PC-9 (cell line): Measurements from ENCODE around the gene SGTA. TPM values are rescaled to one million over a fixed set of nuclear protein-coding genes. Genes with fewer than 3 reads are reported as not detected.

Source experiments
- BruUV-seq: library from RNA; stranded (reverse); fragments of 400-500 nt; replicated peaks from 2 replicates; lab custom pipeline; 2021; lab: Mats Ljungman, UMichigan
- CTCF ChIA-PET: fragments of 300-600 bp; sonication (Branson Sonifier 250); formaldehyde crosslinking; loops from one replicate; lab custom pipeline; 2022; ENCODE audit warnings: antibody characterized with exemption; lab: Charles Lee
- POLR2A ChIA-PET: fragments of 300-600 bp; sonication (Branson Sonifier 250); formaldehyde crosslinking; loops from one replicate; lab custom pipeline; 2022; ENCODE audit warnings: antibody characterized with exemption; ENCODE audit not compliant: unreplicated experiment; lab: Charles Lee
- DNase-seq, 2 experiments: peaks; one replicate each; pipeline versions ENCODE4 v3.0.0 to v3.0.0-alpha.2; 2015 to 2022; ENCODE audit warnings: mixed read lengths in 1 of 2
- H2AFZ ChIP-seq: fragments of 200-600 bp; sonication (generic); 2 replicates; pipeline ENCODE4 v1.8.1; 2017; ENCODE audit warnings: antibody characterized with exemption
- H3F3A ChIP-seq: fragments of 200-600 bp; sonication (generic); 2 replicates; pipeline ENCODE4 v1.8.1; 2017; ENCODE audit warnings: antibody characterized with exemption, mild to moderate bottlenecking, low read depth; ENCODE audit not compliant: insufficient read depth
- H3K27ac ChIP-seq: fragments of 200-600 bp; sonication (generic); 2 replicates; pipeline ENCODE4 v1.6.1; 2016; ENCODE audit warnings: mixed run types
- H3K27me3 ChIP-seq: fragments of 200-600 bp; sonication (generic); 2 replicates; pipeline ENCODE4 v1.6.1; 2016; ENCODE audit warnings: low read depth, mixed run types; ENCODE audit not compliant: insufficient read depth
- H3K36me3 ChIP-seq: fragments of 200-600 bp; sonication (generic); 2 replicates; pipeline ENCODE4 v1.6.1; 2016; ENCODE audit warnings: low read depth, mixed run types
- H3K4me1 ChIP-seq: fragments of 200-600 bp; sonication (generic); replicated peaks from 2 replicates; pipeline ENCODE4 v1.6.1; 2016; ENCODE audit warnings: mixed run types; ENCODE audit not compliant: insufficient read depth
- H3K4me2 ChIP-seq: fragments of 200-600 bp; sonication (generic); 2 replicates; pipeline ENCODE4 v1.6.1; 2017; ENCODE audit warnings: mixed run types
- H3K4me3 ChIP-seq: fragments of 200-600 bp; sonication (generic); 2 replicates; pipeline ENCODE4 v1.6.1; 2016; ENCODE audit warnings: mixed run types
- H3K79me2 ChIP-seq: fragments of 200-600 bp; sonication (generic); 2 replicates; pipeline ENCODE4 v1.6.1; 2017; ENCODE audit warnings: low read depth, mixed run types
- H3K9me2 ChIP-seq: fragments of 200-600 bp; sonication (generic); 2 replicates; pipeline ENCODE4 v1.8.1; 2017; ENCODE audit warnings: mild to moderate bottlenecking; ENCODE audit not compliant: insufficient read depth
- H3K9me3 ChIP-seq: fragments of 200-600 bp; sonication (generic); 2 replicates; pipeline ENCODE4 v1.8.1; 2016; ENCODE audit warnings: low read depth; ENCODE audit not compliant: insufficient read depth
- H4K20me1 ChIP-seq: fragments of 200-600 bp; sonication (generic); 2 replicates; pipeline ENCODE4 v1.8.1; 2017; ENCODE audit not compliant: insufficient read depth
- EZH2 ChIP-seq: fragments of 200-600 bp; sonication (generic); IDR thresholded peaks from 2 replicates; pipeline ENCODE4 v1.8.0; 2017; ENCODE audit warnings: antibody characterized with exemption, low read depth
- intact Hi-C: fragments of 100-400 bp; cut with micrococcal nuclease; formaldehyde crosslinking; loops from one replicate; pipeline ENCODE4 v1.10.0; 2022; ENCODE audit not compliant: unreplicated experiment
- total RNA-seq: library from RNA; stranded (reverse); gene quantifications from 2 replicates; pipeline ENCODE4 v1.2.3, GENCODE V29; 2021
- TF ChIP-seq, protein P1 (sequence below): fragments of 200-600 bp; sonication (generic); conservative IDR thresholded peaks from 2 replicates; pipeline ENCODE4 v1.6.1; 2017; ENCODE audit warnings: mixed run types, antibody characterized with exemption, mild to moderate bottlenecking, moderate library complexity

The SGTA gene
- total RNA-seq, 1 experiment from 2014 or later: 40.7 TPM

DNA sequence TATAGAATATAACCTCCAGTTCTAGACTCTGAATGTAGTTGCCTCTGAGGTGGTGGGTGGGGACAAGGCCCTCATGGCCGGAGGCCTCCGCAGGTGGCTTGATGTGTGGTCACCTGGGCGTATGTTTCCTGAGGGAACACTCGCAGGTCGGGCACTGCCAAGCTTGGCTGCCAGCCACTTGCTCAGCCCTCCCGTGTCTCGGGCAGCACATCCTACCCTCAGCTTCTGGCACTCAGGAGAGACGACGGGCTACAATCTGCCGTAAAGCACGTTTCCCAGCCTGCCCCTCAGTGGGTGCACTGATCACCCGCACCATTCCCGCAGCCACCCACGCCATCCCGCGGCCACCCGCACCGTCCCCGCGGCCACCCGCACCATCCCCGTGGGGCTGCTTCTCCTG lies 17.4 kb upstream of the SGTA start:
- H3K79me2 ChIP-seq: no peaks in the 10 kb centered on the region
- H3K4me2 ChIP-seq: no peak overlapping the region
- no TSS peak for BruUV-seq
- no peak for TF ChIP-seq EZH2
- TF ChIP-seq, protein P1, sequence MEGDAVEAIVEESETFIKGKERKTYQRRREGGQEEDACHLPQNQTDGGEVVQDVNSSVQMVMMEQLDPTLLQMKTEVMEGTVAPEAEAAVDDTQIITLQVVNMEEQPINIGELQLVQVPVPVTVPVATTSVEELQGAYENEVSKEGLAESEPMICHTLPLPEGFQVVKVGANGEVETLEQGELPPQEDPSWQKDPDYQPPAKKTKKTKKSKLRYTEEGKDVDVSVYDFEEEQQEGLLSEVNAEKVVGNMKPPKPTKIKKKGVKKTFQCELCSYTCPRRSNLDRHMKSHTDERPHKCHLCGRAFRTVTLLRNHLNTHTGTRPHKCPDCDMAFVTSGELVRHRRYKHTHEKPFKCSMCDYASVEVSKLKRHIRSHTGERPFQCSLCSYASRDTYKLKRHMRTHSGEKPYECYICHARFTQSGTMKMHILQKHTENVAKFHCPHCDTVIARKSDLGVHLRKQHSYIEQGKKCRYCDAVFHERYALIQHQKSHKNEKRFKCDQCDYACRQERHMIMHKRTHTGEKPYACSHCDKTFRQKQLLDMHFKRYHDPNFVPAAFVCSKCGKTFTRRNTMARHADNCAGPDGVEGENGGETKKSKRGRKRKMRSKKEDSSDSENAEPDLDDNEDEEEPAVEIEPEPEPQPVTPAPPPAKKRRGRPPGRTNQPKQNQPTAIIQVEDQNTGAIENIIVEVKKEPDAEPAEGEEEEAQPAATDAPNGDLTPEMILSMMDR: no peak
- H4K20me1 ChIP-seq: no peaks in the 10 kb centered on the region
- intact Hi-C loops: no loop called here
- H3K4me3 ChIP-seq: no peak overlapping the region
- no peak overlapping the region for H2AFZ ChIP-seq
- no peaks in the 10 kb centered on the region for H3K36me3 ChIP-seq
- POLR2A ChIA-PET: no interaction called here
- CTCF ChIA-PET: no interaction called here
- no peak for DNase-seq
- H3K9me3 ChIP-seq: no peaks in the 10 kb centered on the region
- H3K4me1 ChIP-seq: no peaks in the 10 kb centered on the region
- no peak overlapping the region for H3K27ac ChIP-seq
- H3K27me3 ChIP-seq: no peaks in the 10 kb centered on the region
- no peaks in the 10 kb centered on the region for H3K9me2 ChIP-seq
- H3F3A ChIP-seq: no peaks in the 10 kb centered on the region

DNA sequence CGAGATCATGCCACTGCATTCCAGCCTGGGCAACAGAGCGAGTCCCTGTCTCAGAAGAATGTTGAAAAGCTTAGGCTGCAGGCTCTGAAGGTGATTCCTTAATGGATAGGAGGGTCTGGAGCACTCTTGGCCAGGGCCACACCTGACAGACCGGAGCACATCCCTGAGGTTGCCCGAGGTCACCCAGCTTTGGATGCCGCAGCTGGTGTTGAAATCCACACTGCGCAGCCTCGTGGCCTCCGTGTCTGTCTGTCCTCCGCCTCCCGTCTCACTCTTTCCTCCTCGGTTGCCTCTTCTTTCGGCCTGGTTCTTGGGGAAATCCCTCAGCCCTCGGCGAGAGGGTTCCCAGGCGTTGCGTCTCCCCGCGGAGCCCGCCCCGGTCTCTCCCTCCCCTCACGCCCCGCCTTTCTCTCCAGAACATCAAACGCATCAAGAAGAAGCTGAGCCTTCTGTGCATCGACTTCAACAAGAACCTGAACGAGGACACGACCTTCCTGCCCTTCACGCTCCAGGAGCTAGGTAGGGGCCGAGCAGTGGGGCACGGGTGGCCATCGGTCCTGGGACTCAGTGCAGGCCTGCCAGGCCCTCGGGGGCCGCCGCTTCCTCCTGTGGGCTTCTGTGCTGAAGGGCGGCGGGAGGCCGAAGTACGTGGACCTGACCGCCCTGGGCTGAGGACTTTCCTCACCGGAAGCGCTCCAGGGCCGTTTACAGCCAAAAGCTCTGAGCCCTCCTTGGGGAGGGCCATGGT lies 16.4 kb upstream of the SGTA start:
- Histone ChIP-seq H3F3A (no peaks in the 10 kb centered on the region), H4K20me1 (no peaks in the 10 kb centered on the region), H3K4me1 (no peaks in the 10 kb centered on the region), H3K4me2 (no peak overlapping the region), H3K4me3 (no peak overlapping the region), H3K9me2 (no peaks in the 10 kb centered on the region), H3K27me3 (no peaks in the 10 kb centered on the region), H3K79me2 (no peaks in the 10 kb centered on the region), H3K9me3 (no peaks in the 10 kb centered on the region), H2AFZ (no peak overlapping the region), H3K27ac (no peak overlapping the region), H3K36me3 (no peaks in the 10 kb centered on the region)
- POLR2A ChIA-PET: no interaction called here
- no peak for TF ChIP-seq EZH2
- TF ChIP-seq, protein P1: no peak
- CTCF ChIA-PET: no interaction called here
- intact Hi-C loops: no loop called here
- no peak for DNase-seq
- BruUV-seq: no TSS peak

DNA sequence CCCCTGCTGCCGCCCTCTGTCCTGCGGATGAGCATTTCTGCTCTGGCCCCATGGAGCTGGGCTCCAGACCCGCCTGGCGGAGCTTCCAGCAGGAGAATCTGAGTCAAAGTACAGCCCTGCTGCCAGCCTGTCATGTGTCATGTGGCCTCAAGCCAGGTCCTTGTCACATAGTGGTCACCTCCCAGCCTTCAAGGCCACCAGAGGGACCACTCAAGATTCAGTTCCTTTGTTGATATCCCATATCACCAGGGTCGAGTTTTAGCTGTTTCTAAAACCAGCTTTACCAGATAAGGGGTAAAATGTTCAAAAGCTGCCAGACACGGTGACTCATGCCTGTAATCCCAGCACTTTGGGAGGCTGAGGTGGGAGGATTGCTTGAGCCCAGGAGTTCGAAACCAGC lies 15.7 kb upstream of the SGTA start:
- no peak overlapping the region for H3K4me2 ChIP-seq
- H3K9me3 ChIP-seq: no peaks in the 10 kb centered on the region
- no peak for TF ChIP-seq EZH2
- TF ChIP-seq, protein P1: no peak
- intact Hi-C loops: no loop called here
- H4K20me1 ChIP-seq: no peaks in the 10 kb centered on the region
- DNase-seq: no peak
- BruUV-seq: no TSS peak
- no peaks in the 10 kb centered on the region for H3F3A ChIP-seq
- H3K4me1 ChIP-seq: no peaks in the 10 kb centered on the region
- no peak overlapping the region for H3K27ac ChIP-seq
- no peaks in the 10 kb centered on the region for H3K9me2 ChIP-seq
- no peaks in the 10 kb centered on the region for H3K36me3 ChIP-seq
- ChIA-PET CTCF (no interaction called here), POLR2A (interaction anchor here (0.6 kb wide), 1 partner anchor 44 kb away, joined by 4 read pairs; no protein-coding TSS in a partner anchor)
- H3K79me2 ChIP-seq: no peaks in the 10 kb centered on the region
- no peaks in the 10 kb centered on the region for H3K27me3 ChIP-seq
- no peak overlapping the region for H3K4me3 ChIP-seq
- no peak overlapping the region for H2AFZ ChIP-seq
